DMS 273 treated with DMSO at 0.1 percent for 48 hours (cell line): ENCODE measurements around the gene MAOA.
A peak's percentile ranks its signal among the peaks of the same experiment; 100 is the strongest.
"Not testable (repeated sequence)": the region's sequence is repeated elsewhere in the genome, so short reads cannot be mapped to it uniquely, and the experiment has no call there.

Source experiments
- DNase-seq: peaks from one replicate; lab custom pipeline; 2025; lab: John Stamatoyannopoulos, UW

MAOA gene

DNA sequence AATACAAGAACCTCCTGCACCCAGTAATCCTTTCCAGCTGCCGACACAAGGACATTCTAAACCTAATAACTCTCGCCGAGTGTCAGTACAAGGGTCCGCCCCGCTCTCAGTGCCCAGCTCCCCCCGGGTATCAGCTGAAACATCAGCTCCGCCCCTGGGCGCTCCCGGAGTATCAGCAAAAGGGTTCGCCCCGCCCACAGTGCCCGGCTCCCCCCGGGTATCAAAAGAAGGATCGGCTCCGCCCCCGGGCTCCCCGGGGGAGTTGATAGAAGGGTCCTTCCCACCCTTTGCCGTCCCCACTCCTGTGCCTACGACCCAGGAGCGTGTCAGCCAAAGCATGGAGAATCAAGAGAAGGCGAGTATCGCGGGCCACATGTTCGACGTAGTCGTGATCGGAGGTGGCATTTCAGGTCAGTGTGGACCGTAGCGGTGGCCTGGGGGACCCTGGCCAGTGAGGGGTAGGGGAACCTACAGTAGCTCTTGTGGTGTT, at the start of gene MAOA:
MAOA (plus strand) TSS at position 295 of the 490 bp plus-strand sequence; CDS start at position 338, 43 bp downstream.
- DNase-seq, result no peak

GRCh38 chrX:43612400-43612799, 43.7 kb upstream of the MAOA start:
- DNase-seq, result no peak

GRCh38 chrX:43615660-43616059, 40.4 kb upstream of the MAOA start:
- DNase-seq, result no peak

- no peak for DNase-seq
Observed at GRCh38 chrX:43618366-43619205, 37.5 kb upstream of the MAOA start.

- not testable (repeated sequence) for DNase-seq
Observed at GRCh38 chrX:43619861-43620260, 36.2 kb upstream of the MAOA start.

DNA sequence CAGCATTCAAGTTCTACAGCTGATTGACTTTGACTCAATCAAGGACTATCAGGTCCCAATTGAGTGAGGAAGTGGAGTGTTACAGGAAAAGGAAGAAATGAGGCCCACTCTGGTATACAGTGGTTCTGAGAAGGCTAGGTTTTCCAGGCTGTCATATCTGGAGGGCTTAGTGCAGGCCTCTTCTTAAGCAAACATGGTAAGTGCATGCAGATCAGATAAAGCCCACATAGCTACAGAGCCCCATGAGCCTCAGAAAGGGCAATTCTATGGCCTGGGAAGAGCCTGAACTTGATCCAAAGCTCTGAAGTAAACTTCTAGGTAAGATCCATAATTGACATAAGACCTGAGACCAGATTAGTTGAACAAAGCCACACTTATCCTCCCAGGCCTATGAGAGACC, 29.0 kb upstream of the MAOA start:
- DNase-seq, result no peak

DNA sequence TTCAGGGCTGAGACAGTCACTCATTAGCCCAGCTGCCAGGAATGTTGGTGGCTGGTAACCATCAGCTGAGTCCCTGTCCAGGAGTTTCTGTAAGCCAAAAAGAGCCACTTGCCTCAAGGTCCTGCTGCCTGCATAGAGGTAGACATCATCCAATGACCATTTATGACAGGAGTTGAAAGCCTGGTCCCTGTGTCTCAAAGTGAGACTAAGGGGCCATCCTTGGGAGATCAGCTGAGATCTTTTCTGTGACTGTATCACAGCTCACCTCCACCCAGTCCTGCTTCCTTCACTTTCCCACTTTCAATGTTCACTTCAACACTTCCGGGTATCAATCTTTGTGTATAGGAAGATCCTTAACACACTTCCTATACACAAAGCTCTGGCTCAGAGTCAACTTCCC, 28.4 kb upstream of the MAOA start:
- DNase-seq, result no peak

DNA sequence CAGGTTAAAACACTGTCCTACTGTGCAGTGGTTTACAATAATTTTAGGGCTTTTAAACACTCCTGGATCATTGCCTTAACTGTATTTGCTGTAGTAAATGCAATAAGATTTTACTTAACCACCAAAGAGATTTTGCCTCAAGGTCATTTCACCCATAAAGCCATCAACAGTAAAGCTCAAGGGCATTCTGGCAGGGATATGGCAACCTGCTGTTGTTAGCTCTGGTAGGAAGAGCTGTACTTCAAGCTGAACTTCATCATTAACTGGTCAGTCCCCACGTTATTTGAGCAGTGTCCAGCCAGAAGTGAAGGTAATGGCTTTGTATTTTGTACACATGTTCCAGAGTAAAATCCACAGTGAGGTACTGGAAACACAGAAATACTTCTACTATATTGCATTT, 26.9 kb upstream of the MAOA start:
- DNase-seq, result no peak

GRCh38 chrX:43631841-43632240, 24.3 kb upstream of the MAOA start:
- no peak for DNase-seq

DNA sequence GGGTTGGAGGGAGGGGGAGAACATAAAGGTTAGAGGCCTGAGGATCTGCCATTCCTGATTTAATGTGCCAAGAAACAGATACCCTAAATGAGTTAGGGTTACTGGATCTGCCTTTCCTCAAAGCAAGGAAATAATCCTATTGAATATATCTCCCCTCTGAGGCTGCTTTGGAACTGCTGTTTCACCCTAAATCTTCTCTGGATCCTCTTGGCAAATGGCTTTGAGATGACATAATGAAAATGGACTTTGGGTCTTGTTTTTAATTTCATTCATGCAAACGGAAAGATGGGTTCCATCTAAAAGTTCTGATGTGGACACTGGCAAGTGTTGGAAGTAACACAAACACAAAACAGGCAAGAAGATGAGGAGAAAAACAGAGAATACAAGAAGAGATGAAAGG, 23.0 kb upstream of the MAOA start:
- DNase-seq, result no peak

DNA sequence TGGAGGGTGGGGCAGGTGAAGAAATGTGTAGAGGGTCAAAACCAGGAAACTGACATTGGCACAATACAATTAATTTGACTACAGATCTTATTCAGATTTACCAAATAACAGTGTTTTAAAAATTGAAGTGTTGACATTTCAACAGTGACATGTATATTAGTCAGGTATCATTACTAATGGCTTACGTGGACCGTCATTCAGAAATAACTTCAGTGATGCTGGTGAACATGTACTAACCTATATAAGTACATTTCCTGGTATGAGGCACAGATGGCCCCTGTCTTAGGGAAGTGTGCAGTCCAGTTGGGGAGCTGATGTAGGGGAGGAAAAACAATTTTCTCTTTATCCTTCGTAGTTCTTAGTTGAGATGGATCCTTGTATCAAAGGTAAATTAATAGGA, 22.3 kb upstream of the MAOA start:
- DNase-seq, result no peak

GRCh38 chrX:43640482-43640881, 15.6 kb upstream of the MAOA start:
- DNase-seq, result no peak

DNA sequence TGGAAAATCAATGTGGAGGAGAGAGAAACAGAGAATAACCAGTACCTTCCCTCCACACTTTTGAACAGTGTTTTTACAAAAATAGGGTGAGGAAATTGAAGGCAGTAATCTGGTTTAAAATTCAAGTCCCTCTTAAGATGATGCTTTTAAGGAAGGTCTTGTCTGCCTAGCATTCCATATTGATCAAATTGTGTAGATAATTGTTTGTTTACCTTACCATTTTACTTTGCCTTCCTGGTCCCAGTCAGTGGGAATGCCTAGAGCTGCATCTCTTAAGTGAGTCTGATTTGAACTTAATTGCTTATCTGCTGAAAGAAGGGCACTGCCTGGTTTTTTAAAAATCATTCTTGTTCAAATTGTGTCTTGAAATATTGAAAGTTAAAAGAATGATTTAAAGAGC, 14.4 kb upstream of the MAOA start:
- no peak for DNase-seq

- no peak for DNase-seq
Observed at GRCh38 chrX:43643201-43643600, 12.9 kb upstream of the MAOA start.

DNA sequence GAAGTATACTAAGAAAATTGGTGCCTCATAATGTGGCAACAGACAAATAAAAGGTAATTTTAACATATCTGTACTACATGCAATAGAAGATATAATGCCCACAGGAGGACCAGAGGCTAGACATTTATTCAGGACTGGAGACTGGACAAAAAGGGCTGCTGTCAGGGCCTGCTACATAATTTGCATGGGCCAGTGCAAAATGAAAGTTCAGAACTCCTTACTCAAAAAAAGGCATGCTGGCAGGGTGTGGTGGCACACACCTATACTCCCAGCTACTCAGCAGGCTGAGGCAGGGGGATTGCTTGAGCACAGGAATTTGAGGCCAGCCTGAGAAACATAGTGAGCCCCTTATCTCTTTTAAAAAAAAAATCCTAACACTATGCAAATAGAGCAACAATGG, 12.4 kb upstream of the MAOA start:
- DNase-seq, result no peak

- DNase-seq, result no peak
Observed at GRCh38 chrX:43644124-43644701, 11.9 kb upstream of the MAOA start.

DNA sequence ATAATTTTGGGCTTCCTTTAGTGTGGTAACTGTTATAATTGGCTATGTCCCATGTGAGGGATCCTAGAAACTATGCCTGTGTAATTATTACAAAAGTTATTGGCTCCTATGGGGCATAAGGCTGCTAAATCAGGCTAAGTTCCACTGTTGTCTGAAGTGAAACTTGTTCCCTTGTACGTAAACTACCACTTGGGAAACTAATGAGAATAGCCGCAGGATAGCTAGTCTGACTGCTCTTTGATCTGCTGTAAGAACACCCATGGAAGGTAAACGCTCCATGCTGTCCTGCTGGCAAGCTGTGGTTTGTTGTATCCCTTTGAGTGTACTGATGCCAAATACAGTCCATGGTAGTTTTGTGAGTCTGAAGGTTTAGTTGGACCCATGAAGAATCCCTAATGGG, 9.3 kb upstream of the MAOA start:
- DNase-seq, result no peak

- peak; percentile 47 for DNase-seq
Observed at GRCh38 chrX:43654431-43655150, 1.5 kb upstream of the MAOA start.

GRCh38 chrX:43655151-43656004, 721 bp upstream of the MAOA start:
- DNase-seq, result no peak

- DNase-seq, result no peak
Observed at GRCh38 chrX:43657671-43658070, 1.6 kb downstream of the MAOA start.

DNA sequence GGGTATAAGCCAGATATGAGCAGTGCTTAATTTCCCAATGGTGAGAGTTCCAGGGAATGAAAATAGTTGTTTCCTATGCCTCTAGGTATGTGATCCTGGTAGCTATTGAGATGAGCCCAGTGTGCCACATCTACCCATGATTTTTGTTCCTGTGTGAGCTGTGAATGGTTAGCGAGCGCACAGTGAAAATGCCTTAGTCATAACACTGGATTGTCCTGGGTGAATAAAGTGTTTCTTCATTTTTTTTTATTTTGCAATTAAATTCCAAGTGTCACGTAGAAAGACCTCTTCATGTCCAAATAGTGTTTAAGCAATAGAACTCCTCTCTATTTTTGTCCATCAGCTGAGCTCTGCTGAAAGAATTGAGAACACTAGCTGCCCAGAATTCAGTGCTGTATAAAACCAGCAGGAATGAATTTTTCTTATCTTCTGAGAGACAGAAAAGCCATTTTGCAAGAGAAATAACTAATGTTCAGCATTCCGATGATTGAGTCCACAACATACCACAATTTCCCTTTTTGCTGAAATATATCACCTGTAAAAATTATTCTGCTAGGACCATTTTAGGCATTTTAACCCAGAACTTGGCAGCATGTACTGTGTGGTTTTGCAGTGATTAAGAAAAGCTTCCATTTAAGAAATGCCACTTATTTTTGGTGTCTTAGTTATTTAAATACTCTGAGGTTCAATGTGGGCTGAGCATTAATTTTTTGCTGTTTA, 5.6 kb downstream of the MAOA start:
- no peak for DNase-seq
